Neural cell (in vitro differentiated cells): Measurements from ENCODE around the gene HES6. TPM values are rescaled to one million over a fixed set of nuclear protein-coding genes. Genes with fewer than 3 reads are reported as not detected.

Experiments used
- H2AFZ ChIP-seq: fragments of 200-600, 300-800 bp; sonication (generic), shearing (Covaris generic); 2 replicates; pipeline ENCODE4 v1.6.0; 2014; ENCODE audit warnings: low read depth, mild to moderate bottlenecking, antibody characterized with exemption, low read length, moderate library complexity
- H3F3A ChIP-seq: fragments of 200-600 bp; shearing (Covaris generic); 2 replicates; pipeline ENCODE4 v1.6.1; 2016; ENCODE audit warnings: mild to moderate bottlenecking, moderate library complexity, mixed read lengths, antibody characterized with exemption, low read length; ENCODE audit not compliant: insufficient read depth, poor library complexity, severe bottlenecking
- H3K27ac ChIP-seq: fragments of 200-600, 300-800 bp; sonication (generic), shearing (Covaris generic); 2 replicates; pipeline ENCODE4 v1.5.1; 2014; ENCODE audit warnings: mild to moderate bottlenecking, low read length, moderate library complexity
- H3K27me3 ChIP-seq: fragments of 300-800, 200-600 bp; sonication (generic), shearing (Covaris generic); 2 replicates; pipeline ENCODE4 v1.6.0; 2014; ENCODE audit warnings: mild to moderate bottlenecking, low read depth, low read length, moderate library complexity; ENCODE audit not compliant: insufficient read depth
- H3K36me3 ChIP-seq: fragments of 300-800, 200-600 bp; sonication (generic), shearing (Covaris generic); 2 replicates; pipeline ENCODE4 v1.5.1; 2014; ENCODE audit warnings: mild to moderate bottlenecking, antibody characterized with exemption, low read length, moderate library complexity; ENCODE audit not compliant: insufficient read depth
- H3K4me2 ChIP-seq: fragments of 300-800, 200-600 bp; sonication (generic), shearing (Covaris generic); 2 replicates; pipeline ENCODE4 v1.6.0; 2014; ENCODE audit warnings: mild to moderate bottlenecking, low read length
- H3K4me3 ChIP-seq: fragments of 300-800, 200-600 bp; sonication (generic), shearing (Covaris generic); 2 replicates; pipeline ENCODE4 v1.5.1; 2014; ENCODE audit warnings: mild to moderate bottlenecking, low read length, moderate library complexity
- H3K79me2 ChIP-seq: fragments of 200-600 bp; shearing (Covaris generic); replicated peaks from 2 replicates; pipeline ENCODE4 v1.6.0; 2014; ENCODE audit warnings: mild to moderate bottlenecking, low read length, moderate library complexity; ENCODE audit not compliant: insufficient read depth
- H3K9ac ChIP-seq: fragments of 300-800, 200-600 bp; sonication (generic), shearing (Covaris generic); 2 replicates; pipeline ENCODE4 v1.6.1; 2016; ENCODE audit warnings: mild to moderate bottlenecking, low read length, mixed read lengths
- H3K9me2 ChIP-seq: fragments of 200-600 bp; shearing (Covaris generic); 2 replicates; pipeline ENCODE4 v1.6.1; 2016; ENCODE audit warnings: mild to moderate bottlenecking, low read length, mixed read lengths; ENCODE audit not compliant: insufficient read depth
- H3K9me3 ChIP-seq: fragments of 200-600, 300-800 bp; sonication (generic), shearing (Covaris generic); 2 replicates; pipeline ENCODE4 v1.6.1; 2016; ENCODE audit warnings: mild to moderate bottlenecking, mixed run types, low read length, moderate library complexity, mixed read lengths
- H4K20me1 ChIP-seq: fragments of 200-600 bp; shearing (Covaris generic); 2 replicates; pipeline ENCODE4 v1.6.1; 2016; ENCODE audit warnings: mild to moderate bottlenecking, mixed run types; ENCODE audit not compliant: insufficient read depth
- EP300 ChIP-seq: fragments of 450-650 bp; conservative IDR thresholded peaks from 2 replicates; pipeline ENCODE4 v1.6.1; 2014; ENCODE audit warnings: antibody characterized with exemption, mild to moderate bottlenecking, moderate library complexity; ENCODE audit not compliant: poor library complexity, severe bottlenecking
- EZH2 ChIP-seq: fragments of 200-600, 300-800 bp; shearing (Covaris generic), sonication (generic); IDR thresholded peaks from 2 replicates; pipeline ENCODE4 v1.6.1; 2014; ENCODE audit warnings: antibody characterized with exemption, low read length, borderline replicate concordance, mild to moderate bottlenecking; ENCODE audit not compliant: insufficient read depth, poor library complexity, severe bottlenecking
- MXI1 ChIP-seq: fragments of 450-650 bp; conservative IDR thresholded peaks from 2 replicates; pipeline ENCODE4 v1.6.1; 2014; ENCODE audit warnings: antibody characterized with exemption, mild to moderate bottlenecking; ENCODE audit not compliant: poor library complexity, severe bottlenecking
- POLR2AphosphoS5 ChIP-seq: IDR thresholded peaks from 2 replicates; pipeline ENCODE4 v1.6.1; 2012
- RAD21 ChIP-seq: fragments of 450-650 bp; conservative IDR thresholded peaks from 2 replicates; pipeline ENCODE4 v1.6.1; 2014; ENCODE audit warnings: antibody characterized with exemption, mild to moderate bottlenecking, moderate library complexity
- SMC3 ChIP-seq: fragments of 450-650 bp; conservative IDR thresholded peaks from 2 replicates; pipeline ENCODE4 v1.6.1; 2014; ENCODE audit warnings: antibody characterized with exemption, mild to moderate bottlenecking, moderate library complexity; ENCODE audit not compliant: poor library complexity
- TAF1 ChIP-seq: IDR thresholded peaks from 2 replicates; pipeline ENCODE4 v1.6.1; 2012; ENCODE audit warnings: low read depth
- polyA plus RNA-seq: library from polyadenylated mRNA; depleted of rRNA; stranded (reverse); fragments of >200 nt; gene quantifications from 2 replicates; pipeline ENCODE4 v1.2.3, GENCODE V29; 2014
- TF ChIP-seq, protein P1 (sequence below): IDR thresholded peaks from 2 replicates; pipeline ENCODE4 v1.6.1; 2012; ENCODE audit warnings: borderline replicate concordance
- TF ChIP-seq, protein P2 (sequence below): fragments of 450-650 bp; IDR thresholded peaks from 2 replicates; pipeline ENCODE4 v1.5.1; 2014; ENCODE audit warnings: antibody characterized with exemption, mild to moderate bottlenecking, moderate library complexity; ENCODE audit not compliant: poor library complexity, severe bottlenecking

HES6 gene
- polyA plus RNA-seq, 1 donor from 2014 or later, result 236 TPM

DNA sequence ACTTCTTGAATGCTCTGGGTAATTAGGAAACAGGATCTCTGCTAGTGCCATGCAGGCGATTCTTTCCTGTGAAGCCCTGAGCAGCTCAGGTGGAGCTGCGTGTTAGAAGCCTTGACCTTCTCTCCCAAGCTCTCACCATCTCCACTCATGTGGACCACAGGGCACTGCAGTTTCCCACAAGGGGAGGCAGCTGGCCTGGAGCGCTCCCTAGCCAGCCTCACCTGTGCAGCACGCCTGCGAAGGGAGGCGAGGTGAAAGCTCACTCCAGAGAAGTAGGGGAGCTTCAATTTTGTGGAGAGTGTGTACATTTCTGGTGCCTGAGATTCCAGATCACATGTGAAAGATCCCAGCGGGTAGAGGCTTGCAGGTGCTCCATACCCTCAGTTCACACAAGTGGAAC, 11.1 kb upstream of the HES6 start:
- no peak overlapping the region for H3K4me2 ChIP-seq
- H3F3A ChIP-seq, result no peaks in the 10 kb centered on the region
- no peak overlapping the region for H3K9ac ChIP-seq
- no peak overlapping the region for H2AFZ ChIP-seq
- H3K27me3 ChIP-seq, result no peaks in the 10 kb centered on the region
- TF ChIP-seq EP300 (no peak), TAF1 (no peak), RAD21 (no peak)
- no peak overlapping the region for H3K27ac ChIP-seq
- no peak overlapping the region for H3K4me3 ChIP-seq
- H3K36me3 ChIP-seq, result no peaks in the 10 kb centered on the region
- H3K9me3 ChIP-seq, result no peaks in the 10 kb centered on the region
- no peaks in the 10 kb centered on the region for H3K9me2 ChIP-seq
- H4K20me1 ChIP-seq, result no peaks in the 10 kb centered on the region
- no peaks in the 10 kb centered on the region for H3K79me2 ChIP-seq

DNA sequence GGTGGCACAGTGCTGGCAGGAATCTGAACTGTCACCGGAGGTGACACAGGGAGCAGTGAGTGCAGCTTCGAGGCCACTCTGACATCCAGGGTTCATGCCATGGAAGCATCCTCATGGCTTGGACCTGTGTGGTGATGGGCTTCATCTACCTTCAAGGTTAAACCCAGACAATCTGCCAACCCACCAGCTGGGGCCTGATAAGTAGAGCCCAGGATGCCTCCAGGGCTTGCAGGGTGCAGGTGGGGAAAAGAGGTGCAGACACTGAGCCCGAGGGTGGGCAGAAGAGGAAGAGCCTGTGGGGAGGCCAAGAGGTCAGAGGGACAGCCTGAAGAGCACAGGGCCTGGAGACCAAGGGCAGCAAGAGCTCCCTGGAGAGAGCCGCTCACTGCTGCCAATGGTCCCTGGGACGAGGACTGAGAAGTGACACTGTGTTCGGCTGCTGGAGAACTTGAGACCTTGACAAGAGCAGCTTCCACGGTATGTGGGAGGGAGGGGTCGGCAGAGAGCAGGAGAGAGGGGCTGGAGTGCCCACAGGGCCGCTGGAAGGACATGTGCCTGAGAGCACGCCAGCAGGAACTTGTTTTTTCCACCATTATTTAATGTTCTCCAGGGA, 8.1 kb upstream of the HES6 start:
- Histone ChIP-seq H2AFZ (no peak overlapping the region), H3K9me3 (no peaks in the 10 kb centered on the region), H3F3A (no peaks in the 10 kb centered on the region), H3K9me2 (no peaks in the 10 kb centered on the region), H4K20me1 (no peaks in the 10 kb centered on the region), H3K4me3 (no peak overlapping the region), H3K27me3 (no peaks in the 10 kb centered on the region), H3K79me2 (no peaks in the 10 kb centered on the region), H3K27ac (no peak overlapping the region), H3K9ac (no peak overlapping the region), H3K36me3 (no peaks in the 10 kb centered on the region), H3K4me2 (no peak overlapping the region)
- TF ChIP-seq EZH2 (no peak), POLR2AphosphoS5 (no peak), RAD21 (no peak), MXI1 (no peak), SMC3 (no peak), TAF1 (no peak), EP300 (no peak)
- TF ChIP-seq, protein P1, sequence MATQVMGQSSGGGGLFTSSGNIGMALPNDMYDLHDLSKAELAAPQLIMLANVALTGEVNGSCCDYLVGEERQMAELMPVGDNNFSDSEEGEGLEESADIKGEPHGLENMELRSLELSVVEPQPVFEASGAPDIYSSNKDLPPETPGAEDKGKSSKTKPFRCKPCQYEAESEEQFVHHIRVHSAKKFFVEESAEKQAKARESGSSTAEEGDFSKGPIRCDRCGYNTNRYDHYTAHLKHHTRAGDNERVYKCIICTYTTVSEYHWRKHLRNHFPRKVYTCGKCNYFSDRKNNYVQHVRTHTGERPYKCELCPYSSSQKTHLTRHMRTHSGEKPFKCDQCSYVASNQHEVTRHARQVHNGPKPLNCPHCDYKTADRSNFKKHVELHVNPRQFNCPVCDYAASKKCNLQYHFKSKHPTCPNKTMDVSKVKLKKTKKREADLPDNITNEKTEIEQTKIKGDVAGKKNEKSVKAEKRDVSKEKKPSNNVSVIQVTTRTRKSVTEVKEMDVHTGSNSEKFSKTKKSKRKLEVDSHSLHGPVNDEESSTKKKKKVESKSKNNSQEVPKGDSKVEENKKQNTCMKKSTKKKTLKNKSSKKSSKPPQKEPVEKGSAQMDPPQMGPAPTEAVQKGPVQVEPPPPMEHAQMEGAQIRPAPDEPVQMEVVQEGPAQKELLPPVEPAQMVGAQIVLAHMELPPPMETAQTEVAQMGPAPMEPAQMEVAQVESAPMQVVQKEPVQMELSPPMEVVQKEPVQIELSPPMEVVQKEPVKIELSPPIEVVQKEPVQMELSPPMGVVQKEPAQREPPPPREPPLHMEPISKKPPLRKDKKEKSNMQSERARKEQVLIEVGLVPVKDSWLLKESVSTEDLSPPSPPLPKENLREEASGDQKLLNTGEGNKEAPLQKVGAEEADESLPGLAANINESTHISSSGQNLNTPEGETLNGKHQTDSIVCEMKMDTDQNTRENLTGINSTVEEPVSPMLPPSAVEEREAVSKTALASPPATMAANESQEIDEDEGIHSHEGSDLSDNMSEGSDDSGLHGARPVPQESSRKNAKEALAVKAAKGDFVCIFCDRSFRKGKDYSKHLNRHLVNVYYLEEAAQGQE, result no peak
- TF ChIP-seq, protein P2, sequence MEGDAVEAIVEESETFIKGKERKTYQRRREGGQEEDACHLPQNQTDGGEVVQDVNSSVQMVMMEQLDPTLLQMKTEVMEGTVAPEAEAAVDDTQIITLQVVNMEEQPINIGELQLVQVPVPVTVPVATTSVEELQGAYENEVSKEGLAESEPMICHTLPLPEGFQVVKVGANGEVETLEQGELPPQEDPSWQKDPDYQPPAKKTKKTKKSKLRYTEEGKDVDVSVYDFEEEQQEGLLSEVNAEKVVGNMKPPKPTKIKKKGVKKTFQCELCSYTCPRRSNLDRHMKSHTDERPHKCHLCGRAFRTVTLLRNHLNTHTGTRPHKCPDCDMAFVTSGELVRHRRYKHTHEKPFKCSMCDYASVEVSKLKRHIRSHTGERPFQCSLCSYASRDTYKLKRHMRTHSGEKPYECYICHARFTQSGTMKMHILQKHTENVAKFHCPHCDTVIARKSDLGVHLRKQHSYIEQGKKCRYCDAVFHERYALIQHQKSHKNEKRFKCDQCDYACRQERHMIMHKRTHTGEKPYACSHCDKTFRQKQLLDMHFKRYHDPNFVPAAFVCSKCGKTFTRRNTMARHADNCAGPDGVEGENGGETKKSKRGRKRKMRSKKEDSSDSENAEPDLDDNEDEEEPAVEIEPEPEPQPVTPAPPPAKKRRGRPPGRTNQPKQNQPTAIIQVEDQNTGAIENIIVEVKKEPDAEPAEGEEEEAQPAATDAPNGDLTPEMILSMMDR, result no peak
